Measurements from ENCODE around the gene DMPK.
"Not testable (repeated sequence)": the region's sequence is repeated elsewhere in the genome, so short reads cannot be mapped to it uniquely, and the experiment has no call there.

DMPK gene

GRCh38 chr19:45814851-45815480 lies 32.7 kb upstream of the DMPK start, which contains the start of gene RSPH6A:
TSS of gene RSPH6A (minus strand) at chr19:45815308. CDS start at chr19:45815176, 132 bp downstream.
- DNase-seq = no peak

GRCh38 chr19:45814166-45814780 lies 32.0 kb upstream of the DMPK start:
- DNase-seq = no peak

- DNase-seq = no peak
Measured at GRCh38 chr19:45812297-45812696, 30.0 kb upstream of the DMPK start.

GRCh38 chr19:45809643-45810159 lies 27.4 kb upstream of the DMPK start:
- DNase-seq = no peak

GRCh38 chr19:45805719-45806118 lies 23.4 kb upstream of the DMPK start:
- DNase-seq = no peak

- DNase-seq = no peak
Measured at GRCh38 chr19:45804959-45805230, 22.6 kb upstream of the DMPK start.

- no peak for DNase-seq
Measured at GRCh38 chr19:45804140-45804958, 22.1 kb upstream of the DMPK start.

GRCh38 chr19:45801603-45802175 lies 19.4 kb upstream of the DMPK start:
- DNase-seq = no peak

GRCh38 chr19:45800070-45800553 lies 17.8 kb upstream of the DMPK start:
- no peak for DNase-seq

- DNase-seq = not testable (repeated sequence)
Measured at GRCh38 chr19:45799541-45799940, 17.3 kb upstream of the DMPK start.

- DNase-seq = peak; percentile 75
Measured at GRCh38 chr19:45798995-45799517, 16.8 kb upstream of the DMPK start.

- DNase-seq = no peak
Measured at GRCh38 chr19:45794627-45795026, 12.3 kb upstream of the DMPK start.

- no peak for DNase-seq
Measured at GRCh38 chr19:45793876-45794275, 11.6 kb upstream of the DMPK start.

GRCh38 chr19:45793178-45793564 lies 10.9 kb upstream of the DMPK start:
- DNase-seq = no peak

- peak; percentile 98 for DNase-seq
Measured at GRCh38 chr19:45792470-45793177, 10.3 kb upstream of the DMPK start, which contains the start of gene DMWD. TSS of gene DMWD (minus strand) at chr19:45792845. CDS start at chr19:45792756, 89 bp downstream.

GRCh38 chr19:45791744-45792469 lies 9.6 kb upstream of the DMPK start:
- no peak for DNase-seq

- DNase-seq = no peak
Measured at GRCh38 chr19:45790942-45791341, 8.7 kb upstream of the DMPK start.

GRCh38 chr19:45789035-45789786 lies 6.9 kb upstream of the DMPK start:
- DNase-seq = no peak

GRCh38 chr19:45786533-45786894 lies 4.2 kb upstream of the DMPK start:
- DNase-seq = no peak

GRCh38 chr19:45785781-45786532 lies 3.7 kb upstream of the DMPK start:
- DNase-seq = no peak

All from T1000 (cell line).